ENCODE results near the gene NPLOC4.

- TF ChIP-seq NR1H2 (CRISPR knock-in tag; IDR thresholded peaks at IDR 0.05) (no peak), CREB1 (IDR thresholded peaks at IDR 0.05) (no peak), CREB1 (CRISPR knock-in tag; IDR thresholded peaks at IDR 0.05) (no peak), CTCF (IDR thresholded peaks at IDR 0.05 in 2 of 3, conservative IDR thresholded peaks at IDR 0.05 in 1 of 3; ENCODE audit: insufficient read depth in 2 of 3, low read depth in 1 of 3, low read length in 3 of 3) (no peak), ETS1 (conservative IDR thresholded peaks at IDR 0.05; ENCODE audit: control insufficient read depth, low read depth, low read length) (no peak), MXI1 (IDR thresholded peaks at IDR 0.05; ENCODE audit: low read depth, low read length) (no peak), ETV6 (IDR thresholded peaks at IDR 0.05; ENCODE audit: borderline replicate concordance in 1 of 2, low read depth in 2 of 2, low read length in 1 of 2) (no peak), ETV6 (CRISPR knock-in tag; IDR thresholded peaks at IDR 0.05; ENCODE audit: borderline replicate concordance) (no peak), EHMT2 (IDR thresholded peaks at IDR 0.05) (no peak), KLF13 (tag; IDR thresholded peaks at IDR 0.05; ENCODE audit: borderline replicate concordance, low read depth) (no peak), NCOA4 (IDR thresholded peaks at IDR 0.05; ENCODE audit: partially characterized antibody) (no peak), TFAP4 (CRISPR knock-in tag; IDR thresholded peaks at IDR 0.05; ENCODE audit: borderline replicate concordance) (no peak)
Measured at GRCh38 chr17:81539961-81540675, 96.8 kb downstream of the NPLOC4 start.

All from K562 (cell line).